ENCODE data around the gene SMCO4.

- TF ChIP-seq CTCF (IDR thresholded peaks at IDR 0.05) (no peak), POLR2A (IDR thresholded peaks at IDR 0.05) (no peak)
Observed at GRCh38 chr11:93564895-93565294, 21.7 kb upstream of the SMCO4 start.

All from body of pancreas (tissue), 4 donors.